Left forelimb (tissue), 1 donor: ENCODE results near the gene MUC21.
"Not testable (repeated sequence)": the region's sequence is repeated elsewhere in the genome, so short reads cannot be mapped to it uniquely, and the experiment has no call there.

Experiments
- DNase-seq: peaks from one replicate; pipeline ENCODE4 v3.0.0-alpha.2; 2018; ENCODE audit warnings: low spot score

The MUC21 gene

GRCh38 chr6:31009731-31010130 lies 26.2 kb downstream of the MUC21 start:
- DNase-seq, result no peak

GRCh38 chr6:31010393-31011060 lies 27.0 kb downstream of the MUC21 start, which contains the start of gene MUC22:
MUC22 (plus strand) TSS chr6:31010474; CDS start chr6:31010707, 233 bp downstream.
- no peak for DNase-seq

GRCh38 chr6:31011153-31011552 lies 27.6 kb downstream of the MUC21 start:
- no peak for DNase-seq

- DNase-seq, result no peak
Observed at GRCh38 chr6:31016659-31017299, 33.3 kb downstream of the MUC21 start.

- DNase-seq, result not testable (repeated sequence)
Observed at GRCh38 chr6:31017436-31017835, 33.9 kb downstream of the MUC21 start.

- DNase-seq, result no peak
Observed at GRCh38 chr6:31020057-31020456, 36.5 kb downstream of the MUC21 start.

- not testable (repeated sequence) for DNase-seq
Observed at GRCh38 chr6:31020631-31021255, 37.2 kb downstream of the MUC21 start.

- DNase-seq, result not testable (repeated sequence)
Observed at GRCh38 chr6:31021705-31022531, 38.4 kb downstream of the MUC21 start.

GRCh38 chr6:31025595-31025994 lies 42.1 kb downstream of the MUC21 start:
- no peak for DNase-seq

GRCh38 chr6:31031095-31031494 lies 47.6 kb downstream of the MUC21 start:
- no peak for DNase-seq

- DNase-seq, result no peak
Observed at GRCh38 chr6:31033075-31033474, 49.6 kb downstream of the MUC21 start.

GRCh38 chr6:31035862-31036497 lies 52.5 kb downstream of the MUC21 start:
- no peak for DNase-seq

- no peak for DNase-seq
Observed at GRCh38 chr6:31037169-31037568, 53.7 kb downstream of the MUC21 start.

- no peak for DNase-seq
Observed at GRCh38 chr6:31037682-31038081, 54.2 kb downstream of the MUC21 start.

GRCh38 chr6:31038559-31038958 lies 55.0 kb downstream of the MUC21 start:
- no peak for DNase-seq
